MM.1S (cell line): Measurements from ENCODE around the gene MAGEA9.

Source experiments
- DNase-seq: peaks from one replicate; pipeline ENCODE4 v3.0.0-alpha.2; 2015
- H2AFZ ChIP-seq: fragments of 300-600 bp; sonication (generic); 2 replicates; pipeline ENCODE4 v1.6.0; 2016; ENCODE audit warnings: antibody characterized with exemption, low read length
- H3F3A ChIP-seq: fragments of 300-600 bp; sonication (generic); 2 replicates; pipeline ENCODE4 v1.6.1; 2016; ENCODE audit warnings: mild to moderate bottlenecking, antibody characterized with exemption, low read length, moderate library complexity, mixed read lengths; ENCODE audit not compliant: insufficient read depth
- H3K27ac ChIP-seq: fragments of 300-600 bp; sonication (generic); 2 replicates; pipeline ENCODE4 v1.5.1; 2016; ENCODE audit warnings: mild to moderate bottlenecking, low read length
- H3K27me3 ChIP-seq: fragments of 300-600 bp; sonication (generic); replicated peaks from 2 replicates; pipeline ENCODE4 v1.6.0; 2016; ENCODE audit warnings: low read length; ENCODE audit not compliant: insufficient read depth
- H3K36me3 ChIP-seq: fragments of 300-600 bp; sonication (generic); replicated peaks from 2 replicates; pipeline ENCODE4 v1.6.1; 2016; ENCODE audit warnings: mild to moderate bottlenecking, low read length, mixed read lengths; ENCODE audit not compliant: insufficient read depth
- H3K4me1 ChIP-seq: fragments of 300-600 bp; sonication (generic); 2 replicates; pipeline ENCODE4 v1.6.1; 2016; ENCODE audit warnings: low read length, mixed read lengths
- H3K4me2 ChIP-seq: fragments of 300-600 bp; sonication (generic); 2 replicates; pipeline ENCODE4 v1.6.0; 2016; ENCODE audit warnings: low read depth, low read length
- H3K4me3 ChIP-seq: fragments of 300-600 bp; sonication (generic); 2 replicates; pipeline ENCODE4 v1.5.1; 2016; ENCODE audit warnings: low read length, mixed read lengths
- H3K79me2 ChIP-seq: fragments of 300-600 bp; sonication (generic); 2 replicates; pipeline ENCODE4 v1.6.1; 2016; ENCODE audit warnings: mixed run types, low read length, mixed read lengths
- H3K9ac ChIP-seq: fragments of 300-600 bp; sonication (generic); 2 replicates; pipeline ENCODE4 v1.6.1; 2016; ENCODE audit warnings: low read length, mixed read lengths
- H3K9me2 ChIP-seq: fragments of 300-600 bp; sonication (generic); replicated peaks from 2 replicates; pipeline ENCODE4 v1.6.1; 2016; ENCODE audit warnings: mild to moderate bottlenecking, low read length, mixed read lengths; ENCODE audit not compliant: insufficient read depth
- H3K9me3 ChIP-seq: fragments of 300-600 bp; sonication (generic); replicated peaks from 2 replicates; pipeline ENCODE4 v1.6.1; 2016; ENCODE audit warnings: mild to moderate bottlenecking, low read length, mixed read lengths; ENCODE audit not compliant: insufficient read depth
- H4K20me1 ChIP-seq: fragments of 300-600 bp; sonication (generic); 2 replicates; pipeline ENCODE4 v1.6.1; 2016; ENCODE audit warnings: mild to moderate bottlenecking, low read length, moderate library complexity, mixed read lengths; ENCODE audit not compliant: insufficient read depth
- EZH2 ChIP-seq: fragments of 300-600 bp; sonication (generic); optimal IDR thresholded peaks from 2 replicates; pipeline ENCODE3; 2017; ENCODE audit warnings: low read depth, mild to moderate bottlenecking, antibody characterized with exemption, low read length, mixed read lengths
- EZH2phosphoT487 ChIP-seq: fragments of 300-600 bp; sonication (generic); IDR thresholded peaks from 2 replicates; pipeline ENCODE4 v1.6.1; 2018; ENCODE audit warnings: antibody characterized with exemption, low read length
- TF ChIP-seq, protein P1 (sequence below): fragments of 300-600 bp; sonication (generic); IDR thresholded peaks from 2 replicates; pipeline ENCODE4 v1.5.1; 2016; ENCODE audit warnings: antibody characterized with exemption, low read length, mixed read lengths

Gene MAGEA9

DNA sequence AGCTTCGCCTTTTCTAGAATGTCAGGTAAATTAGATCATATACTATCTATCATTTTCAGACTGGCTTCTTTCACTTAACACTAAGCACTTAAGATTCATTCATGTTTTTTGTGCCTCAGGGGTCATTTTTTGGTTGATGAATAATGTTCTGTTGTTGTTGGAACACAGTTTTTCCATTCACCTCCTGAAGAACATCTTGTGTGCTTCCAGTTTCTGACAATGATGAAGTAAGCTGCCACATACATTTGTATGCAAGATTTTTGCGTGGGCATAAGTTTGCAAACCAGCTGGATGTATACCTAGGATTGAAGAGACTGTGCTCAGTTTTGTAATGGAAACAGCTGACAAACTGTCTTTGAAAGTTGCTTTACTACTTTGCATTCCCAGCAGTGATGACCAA lies 37.6 kb downstream of the MAGEA9 start:
- no peak for DNase-seq
- H3K36me3 ChIP-seq, result no peaks in the 10 kb centered on the region
- H3K9ac ChIP-seq, result no peak overlapping the region
- H3K27me3 ChIP-seq, result no peaks in the 10 kb centered on the region
- H3K4me2 ChIP-seq, result no peak overlapping the region
- H2AFZ ChIP-seq, result no peak overlapping the region
- no peaks in the 10 kb centered on the region for H3K79me2 ChIP-seq
- no peaks in the 10 kb centered on the region for H3F3A ChIP-seq
- no peak overlapping the region for H3K4me3 ChIP-seq
- no peaks in the 10 kb centered on the region for H3K4me1 ChIP-seq
- H3K9me2 ChIP-seq, result no peaks in the 10 kb centered on the region
- no peak for TF ChIP-seq EZH2phosphoT487
- TF ChIP-seq, protein P1, sequence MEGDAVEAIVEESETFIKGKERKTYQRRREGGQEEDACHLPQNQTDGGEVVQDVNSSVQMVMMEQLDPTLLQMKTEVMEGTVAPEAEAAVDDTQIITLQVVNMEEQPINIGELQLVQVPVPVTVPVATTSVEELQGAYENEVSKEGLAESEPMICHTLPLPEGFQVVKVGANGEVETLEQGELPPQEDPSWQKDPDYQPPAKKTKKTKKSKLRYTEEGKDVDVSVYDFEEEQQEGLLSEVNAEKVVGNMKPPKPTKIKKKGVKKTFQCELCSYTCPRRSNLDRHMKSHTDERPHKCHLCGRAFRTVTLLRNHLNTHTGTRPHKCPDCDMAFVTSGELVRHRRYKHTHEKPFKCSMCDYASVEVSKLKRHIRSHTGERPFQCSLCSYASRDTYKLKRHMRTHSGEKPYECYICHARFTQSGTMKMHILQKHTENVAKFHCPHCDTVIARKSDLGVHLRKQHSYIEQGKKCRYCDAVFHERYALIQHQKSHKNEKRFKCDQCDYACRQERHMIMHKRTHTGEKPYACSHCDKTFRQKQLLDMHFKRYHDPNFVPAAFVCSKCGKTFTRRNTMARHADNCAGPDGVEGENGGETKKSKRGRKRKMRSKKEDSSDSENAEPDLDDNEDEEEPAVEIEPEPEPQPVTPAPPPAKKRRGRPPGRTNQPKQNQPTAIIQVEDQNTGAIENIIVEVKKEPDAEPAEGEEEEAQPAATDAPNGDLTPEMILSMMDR, result no peak
- no peak for TF ChIP-seq EZH2
- no peaks in the 10 kb centered on the region for H4K20me1 ChIP-seq
- H3K9me3 ChIP-seq, result no peaks in the 10 kb centered on the region
- no peak overlapping the region for H3K27ac ChIP-seq

DNA sequence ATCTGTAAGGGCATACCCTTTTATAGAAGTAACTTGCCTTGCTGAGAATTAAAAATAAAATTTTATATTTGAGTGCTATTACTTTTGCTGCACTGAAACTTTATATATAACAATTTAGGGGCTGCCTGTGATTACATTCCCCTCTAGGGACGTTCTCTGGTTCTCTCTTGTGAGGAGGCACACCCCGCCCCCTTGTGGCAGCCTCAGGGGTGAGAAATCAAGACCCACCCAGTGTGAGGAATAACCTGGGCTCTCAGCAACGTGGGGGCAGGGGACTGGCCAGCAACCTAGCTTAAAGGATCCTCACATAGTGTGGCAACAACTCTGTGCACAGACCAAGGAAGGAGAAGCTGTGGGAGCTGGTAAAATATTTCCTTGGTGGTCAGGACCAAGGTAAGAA lies 43.7 kb downstream of the MAGEA9 start:
- Histone ChIP-seq H3K36me3 (no peaks in the 10 kb centered on the region), H3K27me3 (no peaks in the 10 kb centered on the region), H3K9me2 (no peaks in the 10 kb centered on the region), H3K27ac (no peak overlapping the region), H2AFZ (no peak overlapping the region), H3F3A (no peaks in the 10 kb centered on the region), H3K9me3 (no peaks in the 10 kb centered on the region), H3K4me2 (no peak overlapping the region), H3K79me2 (no peaks in the 10 kb centered on the region), H3K4me3 (no peak overlapping the region), H4K20me1 (no peaks in the 10 kb centered on the region), H3K9ac (no peak overlapping the region), H3K4me1 (no peaks in the 10 kb centered on the region)
- peak; percentile 31 for DNase-seq
- no peak for TF ChIP-seq EZH2
- TF ChIP-seq, protein P1, result peak; percentile 41

DNA sequence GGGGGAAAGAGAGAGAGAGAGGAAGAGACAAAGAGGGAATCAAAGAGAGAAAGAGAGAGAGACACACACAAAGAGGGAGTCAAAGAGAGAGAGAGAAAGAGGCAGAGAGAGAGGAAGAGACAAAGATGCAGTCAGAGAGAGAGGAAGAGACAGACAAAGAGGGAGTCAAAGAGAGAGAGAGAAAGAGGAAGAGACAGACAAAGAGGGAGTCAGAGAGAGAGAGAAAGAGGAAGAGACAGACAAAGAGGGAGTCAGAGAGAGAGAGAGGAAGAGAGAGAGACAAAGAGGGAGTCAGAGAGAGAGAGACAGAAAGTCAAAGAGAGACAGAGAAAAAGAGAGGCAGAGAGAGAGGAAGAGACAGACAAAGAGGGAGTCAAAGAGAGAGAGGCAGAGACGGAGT lies 45.5 kb downstream of the MAGEA9 start:
- no peaks in the 10 kb centered on the region for H3K79me2 ChIP-seq
- H3K27me3 ChIP-seq, result no peaks in the 10 kb centered on the region
- no peak overlapping the region for H2AFZ ChIP-seq
- H3F3A ChIP-seq, result no peaks in the 10 kb centered on the region
- no peak overlapping the region for H3K27ac ChIP-seq
- H3K4me3 ChIP-seq, result no peak overlapping the region
- no peaks in the 10 kb centered on the region for H3K9me2 ChIP-seq
- no peak for DNase-seq
- H3K9ac ChIP-seq, result no peak overlapping the region
- H4K20me1 ChIP-seq, result no peaks in the 10 kb centered on the region
- TF ChIP-seq, protein P1, result no peak
- no peak for TF ChIP-seq EZH2phosphoT487
- TF ChIP-seq EZH2, result no peak
- H3K9me3 ChIP-seq, result no peaks in the 10 kb centered on the region
- H3K4me1 ChIP-seq, result no peaks in the 10 kb centered on the region
- no peak overlapping the region for H3K4me2 ChIP-seq
- H3K36me3 ChIP-seq, result no peaks in the 10 kb centered on the region
